ENCODE results near the gene ZFP57. TPM values are rescaled to one million over a fixed set of nuclear protein-coding genes. Genes with fewer than 3 reads are reported as not detected.

Gene ZFP57
- total RNA-seq, 4 donors from 2014 or later: 0.76 TPM; not detected in 3

GRCh38 chr6:29652198-29652584 lies 28.8 kb downstream of the ZFP57 start:
- H3K27me3 ChIP-seq: no peaks in the 10 kb centered on the region
- DNase-seq (ENCODE audit: low spot score in 2 of 2): no peak
- H3K36me3 ChIP-seq: no peaks in the 10 kb centered on the region
- peaks cover 14% of the 10 kb centered on the region for H3K4me1 ChIP-seq
- H3K27ac ChIP-seq: no peak overlapping the region
- WGBS: 91% methylated on average over 10 of the region's 10 CpGs
- TF ChIP-seq CTCF (IDR thresholded peaks at IDR 0.05): no peak
- no peak for TF ChIP-seq EP300 (IDR thresholded peaks at IDR 0.05)
- TF ChIP-seq POLR2A (IDR thresholded peaks at IDR 0.05): no peak
- no peak for TF ChIP-seq POLR2AphosphoS5 (IDR thresholded peaks at IDR 0.05)
- no peaks in the 10 kb centered on the region for H3K9me3 ChIP-seq
- H3K4me3 ChIP-seq: no peak overlapping the region

- Histone ChIP-seq H3K27ac (no peak overlapping the region), H3K4me1 (peaks cover 14% of the 10 kb centered on the region), H3K9me3 (no peaks in the 10 kb centered on the region), H3K27me3 (no peaks in the 10 kb centered on the region), H3K4me3 (no peak overlapping the region), H3K36me3 (no peaks in the 10 kb centered on the region)
- DNase-seq (ENCODE audit: low spot score in 2 of 2): no peak
- WGBS: 64% methylated on average over 8 of the region's 8 CpGs
- TF ChIP-seq EP300 (IDR thresholded peaks at IDR 0.05): no peak
- TF ChIP-seq CTCF (IDR thresholded peaks at IDR 0.05): peak; percentile 51 to 52
- no peak for TF ChIP-seq POLR2A (IDR thresholded peaks at IDR 0.05)
Measured at GRCh38 chr6:29651413-29652197, 29.3 kb downstream of the ZFP57 start.

GRCh38 chr6:29649701-29650673 lies 31.0 kb downstream of the ZFP57 start:
- H3K4me1 ChIP-seq: peaks cover 14% of the 10 kb centered on the region
- DNase-seq (ENCODE audit: low spot score in 2 of 2): peak; percentile 99
- H3K36me3 ChIP-seq: no peaks in the 10 kb centered on the region
- no peaks in the 10 kb centered on the region for H3K9me3 ChIP-seq
- TF ChIP-seq EP300 (IDR thresholded peaks at IDR 0.05) (no peak), POLR2A (IDR thresholded peaks at IDR 0.05) (peak in 1 of 2 donors; percentile 77), CTCF (IDR thresholded peaks at IDR 0.05) (peak; percentile 93), POLR2AphosphoS5 (IDR thresholded peaks at IDR 0.05) (peak in 2 of 3 donors; percentile 30 to 88)
- 3% methylated on average over 33 of the region's 33 CpGs for WGBS
- H3K27ac ChIP-seq: peak overlapping the region; percentile 96
- H3K27me3 ChIP-seq: no peaks in the 10 kb centered on the region
- peak overlapping the region; percentile 64 for H3K4me3 ChIP-seq

- TF ChIP-seq CTCF (IDR thresholded peaks at IDR 0.05) (peak in 1 of 2 donors; percentile 43), POLR2A (IDR thresholded peaks at IDR 0.05) (no peak)
- no peak for DNase-seq (ENCODE audit: low spot score in 2 of 2)
- Histone ChIP-seq H3K36me3 (no peaks in the 10 kb centered on the region), H3K27me3 (no peaks in the 10 kb centered on the region), H3K4me1 (peaks cover 14% of the 10 kb centered on the region), H3K9me3 (no peaks in the 10 kb centered on the region), H3K27ac (no peak overlapping the region), H3K4me3 (no peak overlapping the region)
- 91% methylated on average over 23 of the region's 23 CpGs for WGBS
Measured at GRCh38 chr6:29647927-29648642, 32.9 kb downstream of the ZFP57 start.

Data from suprapubic skin (tissue), 4 donors.